HepG2 (cell line): Measurements from ENCODE around the gene CARS2. TPM values are rescaled to one million over a fixed set of nuclear protein-coding genes. Genes with fewer than 3 reads are reported as not detected.
A peak's percentile ranks its signal among the peaks of the same experiment; 100 is the strongest.

ENCODE experiments used
- ARHGAP35 ChIP-seq: sonication (generic); formaldehyde crosslinking; IDR thresholded peaks from 2 replicates; pipeline ENCODE4 v1.9.0; 2022; ENCODE audit warnings: mild to moderate bottlenecking, inconsistent platforms, moderate library complexity, missing genetic modification reagents, borderline replicate concordance
- CBX1 ChIP-seq: IDR thresholded peaks from one replicate; pipeline ENCODE4 v1.6.1; 2016; ENCODE audit warnings: antibody characterized with exemption, low read depth
- FOXC1 ChIP-seq: sonication (generic); formaldehyde crosslinking; IDR thresholded peaks from 2 replicates; pipeline ENCODE4 v1.8.0; 2022; ENCODE audit warnings: mild to moderate bottlenecking, missing genetic modification reagents, borderline replicate concordance
- KLF16 ChIP-seq, 2 experiments: sonication (generic) in 1 of 2; formaldehyde crosslinking in 1 of 2; IDR thresholded peaks; 2 replicates each; pipeline versions ENCODE4 v1.6.1 to v1.8.0; 2016 to 2023; ENCODE audit warnings: missing genetic modification reagents in 2 of 2, missing compliant biosample characterization in 1 of 2
- MAFK ChIP-seq, 2 experiments: IDR thresholded peaks in 1 of 2; conservative IDR thresholded peaks in 1 of 2; 2 replicates each; pipeline ENCODE4 v1.6.1; 2011; ENCODE audit warnings: improper control_type of control experiment in 2 of 2, low read length in 2 of 2
- SNRNP70 ChIP-seq: fragments of 200-400 bp; formaldehyde crosslinking; IDR thresholded peaks from 2 replicates; pipeline ENCODE4 v1.6.1; 2017; ENCODE audit warnings: mild to moderate bottlenecking, low read depth, low read length, moderate library complexity
- ZNF224 ChIP-seq: sonication (generic); formaldehyde crosslinking; IDR thresholded peaks from 2 replicates; pipeline ENCODE4 v1.5.0; 2020; ENCODE audit warnings: mild to moderate bottlenecking, missing genetic modification reagents
- ZNF468 ChIP-seq: sonication (generic); formaldehyde crosslinking; IDR thresholded peaks from 2 replicates; pipeline ENCODE4 v1.8.0; 2022; ENCODE audit warnings: mild to moderate bottlenecking, moderate library complexity, missing genetic modification reagents
- polyA plus RNA-seq, 8 experiments: library from polyadenylated mRNA; depleted of rRNA in 3 of 8; stranded (reverse) in 7 of 8; unstranded in 1 of 8; fragments of >200 nt; fragmentation: Illumina TruSeq in 4 of 8; extraction: Trizol in 4 of 8; gene quantifications; 2 replicates each; pipeline versions ENCODE4 v1.2.1 to v1.2.3, GENCODE V29; 2011 to 2016; ENCODE audit warnings: low read depth in 4 of 8, missing spikeins in 1 of 8, mixed read lengths in 1 of 8; ENCODE audit not compliant: insufficient read depth in 1 of 8
- total RNA-seq, 5 experiments: library from RNA; depleted of rRNA; stranded (reverse); fragments of >200 nt; fragmentation: Illumina TruSeq; extraction: Trizol; gene quantifications; 2 replicates each; pipeline ENCODE4 v1.2.3, GENCODE V29; 2016; ENCODE audit warnings: low read depth in 1 of 5
- TF ChIP-seq, protein P1 (sequence below): IDR thresholded peaks from 2 replicates; pipeline ENCODE4 v1.6.1; 2016; ENCODE audit warnings: low read depth
- TF ChIP-seq, protein P2 (sequence below): sonication (generic); formaldehyde crosslinking; IDR thresholded peaks from 2 replicates; pipeline ENCODE4 v1.8.0; 2022; ENCODE audit warnings: mild to moderate bottlenecking, missing genetic modification reagents; ENCODE audit not compliant: insufficient replicate concordance
- TF ChIP-seq, protein P3 (sequence below): sonication (generic); formaldehyde crosslinking; IDR thresholded peaks from 2 replicates; pipeline ENCODE4 v1.4.0; 2020; ENCODE audit warnings: missing genetic modification reagents, mild to moderate bottlenecking, borderline replicate concordance
- TF ChIP-seq, protein P4 (sequence below): sonication (generic); formaldehyde crosslinking; IDR thresholded peaks from 2 replicates; pipeline ENCODE4 v1.5.1; 2020; ENCODE audit warnings: missing genetic modification reagents, mild to moderate bottlenecking, borderline replicate concordance
- TF ChIP-seq, protein P5 (sequence below): sonication (generic); formaldehyde crosslinking; conservative IDR thresholded peaks from 2 replicates; pipeline ENCODE4 v1.4.0; 2020; ENCODE audit warnings: missing genetic modification reagents
- TF ChIP-seq, protein P6 (sequence below): sonication (generic); formaldehyde crosslinking; IDR thresholded peaks from 2 replicates; pipeline ENCODE4 v1.4.0; 2020; ENCODE audit warnings: missing genetic modification reagents, borderline replicate concordance

CARS2 gene
- total and polyA plus RNA-seq, 2 of the 13 experiments (the other 11 are each of a cell fraction or from before 2014, with no cell fraction given) = 41.1 to 59.3 TPM

DNA sequence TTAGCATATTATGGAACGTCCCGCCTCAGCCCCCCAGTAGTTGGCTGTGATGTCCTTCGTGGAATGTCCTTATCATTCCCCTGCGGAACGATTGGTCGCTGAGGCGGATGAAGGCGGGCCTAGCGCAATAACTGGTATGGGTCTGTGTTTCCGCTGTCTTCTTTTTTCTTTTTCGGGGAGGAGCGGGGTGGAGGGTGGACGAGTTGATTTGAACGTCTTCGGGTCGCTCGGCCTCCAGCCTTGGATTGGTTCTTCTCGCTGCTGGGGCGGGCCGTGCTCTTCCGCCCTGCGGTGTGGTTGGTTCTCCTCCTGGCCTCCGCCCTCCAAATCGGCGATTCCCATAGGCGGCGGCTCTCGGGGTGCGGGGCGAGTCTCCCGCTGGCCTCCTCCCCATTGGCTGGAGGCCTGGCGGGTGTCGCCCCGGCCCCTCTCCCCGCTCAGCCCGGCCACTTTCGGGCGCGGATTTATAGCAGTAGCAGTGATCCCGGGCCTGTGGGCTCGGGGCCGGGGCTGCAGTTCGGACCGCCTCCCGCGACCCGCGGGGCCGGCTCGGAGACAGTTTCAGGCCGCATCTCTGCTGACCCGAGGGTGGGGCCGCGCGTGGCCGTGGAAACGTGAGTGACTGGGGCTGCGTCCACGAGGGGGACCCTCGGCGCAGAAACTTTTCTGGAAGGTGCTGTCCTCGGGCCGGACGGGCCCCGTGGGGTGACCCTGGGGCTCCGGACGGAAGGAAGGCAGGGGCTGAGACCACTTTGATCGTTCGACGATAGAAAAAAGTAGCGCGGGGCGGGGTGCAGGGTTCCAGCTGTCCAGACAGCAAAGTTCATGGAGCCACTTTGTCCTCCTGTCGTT lies 9.7 kb upstream of the CARS2 start (continued):
- TF ChIP-seq, protein P1, sequence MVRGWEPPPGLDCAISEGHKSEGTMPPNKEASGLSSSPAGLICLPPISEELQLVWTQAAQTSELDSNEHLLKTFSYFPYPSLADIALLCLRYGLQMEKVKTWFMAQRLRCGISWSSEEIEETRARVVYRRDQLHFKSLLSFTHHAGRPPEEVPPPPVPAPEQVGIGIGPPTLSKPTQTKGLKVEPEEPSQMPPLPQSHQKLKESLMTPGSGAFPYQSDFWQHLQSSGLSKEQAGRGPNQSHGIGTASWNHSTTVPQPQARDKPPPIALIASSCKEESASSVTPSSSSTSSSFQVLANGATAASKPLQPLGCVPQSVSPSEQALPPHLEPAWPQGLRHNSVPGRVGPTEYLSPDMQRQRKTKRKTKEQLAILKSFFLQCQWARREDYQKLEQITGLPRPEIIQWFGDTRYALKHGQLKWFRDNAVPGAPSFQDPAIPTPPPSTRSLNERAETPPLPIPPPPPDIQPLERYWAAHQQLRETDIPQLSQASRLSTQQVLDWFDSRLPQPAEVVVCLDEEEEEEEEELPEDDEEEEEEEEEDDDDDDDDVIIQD (CRISPR knock-in tag) = peak; percentile 63; the same call in 1 of the 2 replicates
- TF ChIP-seq, protein P2, sequence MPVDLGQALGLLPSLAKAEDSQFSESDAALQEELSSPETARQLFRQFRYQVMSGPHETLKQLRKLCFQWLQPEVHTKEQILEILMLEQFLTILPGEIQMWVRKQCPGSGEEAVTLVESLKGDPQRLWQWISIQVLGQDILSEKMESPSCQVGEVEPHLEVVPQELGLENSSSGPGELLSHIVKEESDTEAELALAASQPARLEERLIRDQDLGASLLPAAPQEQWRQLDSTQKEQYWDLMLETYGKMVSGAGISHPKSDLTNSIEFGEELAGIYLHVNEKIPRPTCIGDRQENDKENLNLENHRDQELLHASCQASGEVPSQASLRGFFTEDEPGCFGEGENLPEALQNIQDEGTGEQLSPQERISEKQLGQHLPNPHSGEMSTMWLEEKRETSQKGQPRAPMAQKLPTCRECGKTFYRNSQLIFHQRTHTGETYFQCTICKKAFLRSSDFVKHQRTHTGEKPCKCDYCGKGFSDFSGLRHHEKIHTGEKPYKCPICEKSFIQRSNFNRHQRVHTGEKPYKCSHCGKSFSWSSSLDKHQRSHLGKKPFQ (CRISPR knock-in tag) = no peak
- no peak for TF ChIP-seq CBX1
- no peak for TF ChIP-seq SNRNP70
- TF ChIP-seq, protein P3, sequence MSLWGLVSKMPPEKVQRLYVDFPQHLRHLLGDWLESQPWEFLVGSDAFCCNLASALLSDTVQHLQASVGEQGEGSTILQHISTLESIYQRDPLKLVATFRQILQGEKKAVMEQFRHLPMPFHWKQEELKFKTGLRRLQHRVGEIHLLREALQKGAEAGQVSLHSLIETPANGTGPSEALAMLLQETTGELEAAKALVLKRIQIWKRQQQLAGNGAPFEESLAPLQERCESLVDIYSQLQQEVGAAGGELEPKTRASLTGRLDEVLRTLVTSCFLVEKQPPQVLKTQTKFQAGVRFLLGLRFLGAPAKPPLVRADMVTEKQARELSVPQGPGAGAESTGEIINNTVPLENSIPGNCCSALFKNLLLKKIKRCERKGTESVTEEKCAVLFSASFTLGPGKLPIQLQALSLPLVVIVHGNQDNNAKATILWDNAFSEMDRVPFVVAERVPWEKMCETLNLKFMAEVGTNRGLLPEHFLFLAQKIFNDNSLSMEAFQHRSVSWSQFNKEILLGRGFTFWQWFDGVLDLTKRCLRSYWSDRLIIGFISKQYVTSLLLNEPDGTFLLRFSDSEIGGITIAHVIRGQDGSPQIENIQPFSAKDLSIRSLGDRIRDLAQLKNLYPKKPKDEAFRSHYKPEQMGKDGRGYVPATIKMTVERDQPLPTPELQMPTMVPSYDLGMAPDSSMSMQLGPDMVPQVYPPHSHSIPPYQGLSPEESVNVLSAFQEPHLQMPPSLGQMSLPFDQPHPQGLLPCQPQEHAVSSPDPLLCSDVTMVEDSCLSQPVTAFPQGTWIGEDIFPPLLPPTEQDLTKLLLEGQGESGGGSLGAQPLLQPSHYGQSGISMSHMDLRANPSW = no peak
- peak in 1 of 2 experiments; percentile 0; a peak in 1 of 4 replicates for TF ChIP-seq KLF16 (CRISPR knock-in tag; IDR thresholded peaks at IDR 0.05)
- TF ChIP-seq MAFK (conservative IDR thresholded peaks at IDR 0.05 in 1 of 2, IDR thresholded peaks at IDR 0.05 in 1 of 2; ENCODE audit: low read length in 2 of 2) = no peak
- no peak for TF ChIP-seq ARHGAP35 (CRISPR knock-in tag)
- TF ChIP-seq, protein P4, sequence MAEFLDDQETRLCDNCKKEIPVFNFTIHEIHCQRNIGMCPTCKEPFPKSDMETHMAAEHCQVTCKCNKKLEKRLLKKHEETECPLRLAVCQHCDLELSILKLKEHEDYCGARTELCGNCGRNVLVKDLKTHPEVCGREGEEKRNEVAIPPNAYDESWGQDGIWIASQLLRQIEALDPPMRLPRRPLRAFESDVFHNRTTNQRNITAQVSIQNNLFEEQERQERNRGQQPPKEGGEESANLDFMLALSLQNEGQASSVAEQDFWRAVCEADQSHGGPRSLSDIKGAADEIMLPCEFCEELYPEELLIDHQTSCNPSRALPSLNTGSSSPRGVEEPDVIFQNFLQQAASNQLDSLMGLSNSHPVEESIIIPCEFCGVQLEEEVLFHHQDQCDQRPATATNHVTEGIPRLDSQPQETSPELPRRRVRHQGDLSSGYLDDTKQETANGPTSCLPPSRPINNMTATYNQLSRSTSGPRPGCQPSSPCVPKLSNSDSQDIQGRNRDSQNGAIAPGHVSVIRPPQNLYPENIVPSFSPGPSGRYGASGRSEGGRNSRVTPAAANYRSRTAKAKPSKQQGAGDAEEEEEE (CRISPR knock-in tag) = no peak
- TF ChIP-seq, protein P5, sequence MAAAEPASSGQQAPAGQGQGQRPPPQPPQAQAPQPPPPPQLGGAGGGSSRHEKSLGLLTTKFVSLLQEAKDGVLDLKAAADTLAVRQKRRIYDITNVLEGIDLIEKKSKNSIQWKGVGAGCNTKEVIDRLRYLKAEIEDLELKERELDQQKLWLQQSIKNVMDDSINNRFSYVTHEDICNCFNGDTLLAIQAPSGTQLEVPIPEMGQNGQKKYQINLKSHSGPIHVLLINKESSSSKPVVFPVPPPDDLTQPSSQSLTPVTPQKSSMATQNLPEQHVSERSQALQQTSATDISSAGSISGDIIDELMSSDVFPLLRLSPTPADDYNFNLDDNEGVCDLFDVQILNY (CRISPR knock-in tag) = no peak; the same call in 1 of the 2 replicates
- TF ChIP-seq ZNF468 = no peak
- TF ChIP-seq FOXC1 (CRISPR knock-in tag) = no peak
- no peak; the same call in 1 of the 2 replicates for TF ChIP-seq ZNF224 (CRISPR knock-in tag)
- TF ChIP-seq, protein P6, sequence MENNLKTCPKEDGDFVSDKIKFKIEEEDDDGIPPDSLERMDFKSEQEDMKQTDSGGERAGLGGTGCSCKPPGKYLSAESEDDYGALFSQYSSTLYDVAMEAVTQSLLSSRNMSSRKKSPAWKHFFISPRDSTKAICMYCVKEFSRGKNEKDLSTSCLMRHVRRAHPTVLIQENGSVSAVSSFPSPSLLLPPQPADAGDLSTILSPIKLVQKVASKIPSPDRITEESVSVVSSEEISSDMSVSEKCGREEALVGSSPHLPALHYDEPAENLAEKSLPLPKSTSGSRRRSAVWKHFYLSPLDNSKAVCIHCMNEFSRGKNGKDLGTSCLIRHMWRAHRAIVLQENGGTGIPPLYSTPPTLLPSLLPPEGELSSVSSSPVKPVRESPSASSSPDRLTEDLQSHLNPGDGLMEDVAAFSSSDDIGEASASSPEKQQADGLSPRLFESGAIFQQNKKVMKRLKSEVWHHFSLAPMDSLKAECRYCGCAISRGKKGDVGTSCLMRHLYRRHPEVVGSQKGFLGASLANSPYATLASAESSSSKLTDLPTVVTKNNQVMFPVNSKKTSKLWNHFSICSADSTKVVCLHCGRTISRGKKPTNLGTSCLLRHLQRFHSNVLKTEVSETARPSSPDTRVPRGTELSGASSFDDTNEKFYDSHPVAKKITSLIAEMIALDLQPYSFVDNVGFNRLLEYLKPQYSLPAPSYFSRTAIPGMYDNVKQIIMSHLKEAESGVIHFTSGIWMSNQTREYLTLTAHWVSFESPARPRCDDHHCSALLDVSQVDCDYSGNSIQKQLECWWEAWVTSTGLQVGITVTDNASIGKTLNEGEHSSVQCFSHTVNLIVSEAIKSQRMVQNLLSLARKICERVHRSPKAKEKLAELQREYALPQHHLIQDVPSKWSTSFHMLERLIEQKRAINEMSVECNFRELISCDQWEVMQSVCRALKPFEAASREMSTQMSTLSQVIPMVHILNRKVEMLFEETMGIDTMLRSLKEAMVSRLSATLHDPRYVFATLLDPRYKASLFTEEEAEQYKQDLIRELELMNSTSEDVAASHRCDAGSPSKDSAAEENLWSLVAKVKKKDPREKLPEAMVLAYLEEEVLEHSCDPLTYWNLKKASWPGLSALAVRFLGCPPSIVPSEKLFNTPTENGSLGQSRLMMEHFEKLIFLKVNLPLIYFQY = peak; percentile 29; the same call in 1 of the 2 replicates
